HL-60 (cell line): ENCODE data around the gene ZNF735.
"Not testable (repeated sequence)": the region's sequence is repeated elsewhere in the genome, so short reads cannot be mapped to it uniquely, and the experiment has no call there.

Experiments
- DNase-seq, 2 experiments: peaks; one replicate each; pipeline ENCODE4 v3.0.0-alpha.2; 2010 to 2020; ENCODE audit warnings: low read depth in 1 of 2, low spot score in 1 of 2
- H3K27ac ChIP-seq: fragments of 250-450 bp; sonication (Bioruptor Pico); replicated peaks from 2 replicates; pipeline ENCODE4 v1.5.1; 2020; ENCODE audit warnings: mild to moderate bottlenecking, moderate library complexity
- H3K27me3 ChIP-seq: fragments of 250-450 bp; sonication (Bioruptor Pico); 2 replicates; pipeline ENCODE4 v1.5.1; 2021; ENCODE audit warnings: mild to moderate bottlenecking, moderate library complexity; ENCODE audit not compliant: insufficient read depth, poor library complexity, severe bottlenecking
- H3K4me3 ChIP-seq: replicated peaks from 2 replicates; pipeline ENCODE4 v1.5.1; 2011; ENCODE audit warnings: mild to moderate bottlenecking, control low read depth, low read length; ENCODE audit not compliant: insufficient read depth
- CTCF ChIP-seq: IDR thresholded peaks from one replicate; pipeline ENCODE4 v1.5.1; 2011; ENCODE audit warnings: low read length, control low read depth, inconsistent platforms; ENCODE audit not compliant: insufficient read depth
- GABPA ChIP-seq: IDR thresholded peaks from 2 replicates; pipeline ENCODE4 v1.6.1; 2012; ENCODE audit warnings: low read depth
- POLR2AphosphoS5 ChIP-seq: IDR thresholded peaks from 2 replicates; pipeline ENCODE4 v1.6.1; 2012; ENCODE audit warnings: low read depth
- REST ChIP-seq: IDR thresholded peaks from 2 replicates; pipeline ENCODE4 v1.6.1; 2012; ENCODE audit warnings: low read depth; ENCODE audit not compliant: insufficient replicate concordance
- SPI1 ChIP-seq: IDR thresholded peaks from 2 replicates; pipeline ENCODE4 v1.6.1; 2012; ENCODE audit warnings: low read depth, mild to moderate bottlenecking, borderline replicate concordance

The ZNF735 gene

GRCh38 chr7:64187408-64187807, 19.6 kb upstream of the ZNF735 start:
- TF ChIP-seq SPI1 (no peak), REST (no peak), POLR2AphosphoS5 (no peak), CTCF (no peak), GABPA (no peak)
- no peaks in the 10 kb centered on the region for H3K27me3 ChIP-seq
- DNase-seq = no peak

GRCh38 chr7:64192148-64192704, 14.8 kb upstream of the ZNF735 start:
- no peak for DNase-seq
- Histone ChIP-seq H3K27ac (no peak overlapping the region), H3K27me3 (no peaks in the 10 kb centered on the region), H3K4me3 (no peak overlapping the region)
- no peak for TF ChIP-seq CTCF
- TF ChIP-seq SPI1 = no peak
- TF ChIP-seq GABPA = no peak
- TF ChIP-seq POLR2AphosphoS5 = no peak
- TF ChIP-seq REST = no peak

More at GRCh38 chr7:64187408-64187807, 19.6 kb upstream of the ZNF735 start:
- no peak overlapping the region for H3K27ac ChIP-seq
- no peak overlapping the region for H3K4me3 ChIP-seq

GRCh38 chr7:64192775-64193174, 14.2 kb upstream of the ZNF735 start:
- DNase-seq = no peak
- Histone ChIP-seq H3K27ac (no peak overlapping the region), H3K27me3 (no peaks in the 10 kb centered on the region), H3K4me3 (no peak overlapping the region)
- no peak for TF ChIP-seq GABPA
- no peak for TF ChIP-seq POLR2AphosphoS5
- TF ChIP-seq CTCF = no peak
- TF ChIP-seq SPI1 = no peak
- TF ChIP-seq REST = no peak

GRCh38 chr7:64219710-64220298, 12.8 kb downstream of the ZNF735 start:
- H3K27me3 ChIP-seq, H3K27ac ChIP-seq, DNase-seq, H3K4me3 ChIP-seq: not testable (repeated sequence)
